Fibroblast of lung (primary cell): ENCODE results near the gene MLXIP.

Experiments used
- CTCF ChIP-seq, 2 donors: IDR thresholded peaks in 1 of 2; conservative IDR thresholded peaks in 1 of 2; 1 replicate in 1 of 2; 2 replicates in 1 of 2; pipeline ENCODE4 v1.5.1; 2011 to 2012; ENCODE audit warnings: low read length in 2 of 2, control low read depth in 1 of 2, inconsistent platforms in 1 of 2, low read depth in 1 of 2, mild to moderate bottlenecking in 1 of 2
- EZH2 ChIP-seq: IDR thresholded peaks from 2 replicates; pipeline ENCODE4 v1.5.1; 2012; ENCODE audit warnings: low read length, control low read depth, mild to moderate bottlenecking; ENCODE audit errors: missing control alignments

- TF ChIP-seq CTCF (conservative IDR thresholded peaks at IDR 0.05 in 1 of 2, IDR thresholded peaks at IDR 0.05 in 1 of 2; ENCODE audit: low read depth in 1 of 2, low read length in 2 of 2) (no peak), EZH2 (no peak)
These were observed 84.4 kb downstream of the MLXIP start for GRCh38 chr12:122162976-122163375.
